GM19328 (cell line): ENCODE data around the gene HPSE.

Source experiments
- ATAC-seq: cut with Tn5 transposase; IDR thresholded peaks from one replicate; pipeline ENCODE4 v1.9.1; 2021; ENCODE audit warnings: mild to moderate bottlenecking, moderate library complexity; ENCODE audit not compliant: unreplicated experiment

Gene HPSE

DNA sequence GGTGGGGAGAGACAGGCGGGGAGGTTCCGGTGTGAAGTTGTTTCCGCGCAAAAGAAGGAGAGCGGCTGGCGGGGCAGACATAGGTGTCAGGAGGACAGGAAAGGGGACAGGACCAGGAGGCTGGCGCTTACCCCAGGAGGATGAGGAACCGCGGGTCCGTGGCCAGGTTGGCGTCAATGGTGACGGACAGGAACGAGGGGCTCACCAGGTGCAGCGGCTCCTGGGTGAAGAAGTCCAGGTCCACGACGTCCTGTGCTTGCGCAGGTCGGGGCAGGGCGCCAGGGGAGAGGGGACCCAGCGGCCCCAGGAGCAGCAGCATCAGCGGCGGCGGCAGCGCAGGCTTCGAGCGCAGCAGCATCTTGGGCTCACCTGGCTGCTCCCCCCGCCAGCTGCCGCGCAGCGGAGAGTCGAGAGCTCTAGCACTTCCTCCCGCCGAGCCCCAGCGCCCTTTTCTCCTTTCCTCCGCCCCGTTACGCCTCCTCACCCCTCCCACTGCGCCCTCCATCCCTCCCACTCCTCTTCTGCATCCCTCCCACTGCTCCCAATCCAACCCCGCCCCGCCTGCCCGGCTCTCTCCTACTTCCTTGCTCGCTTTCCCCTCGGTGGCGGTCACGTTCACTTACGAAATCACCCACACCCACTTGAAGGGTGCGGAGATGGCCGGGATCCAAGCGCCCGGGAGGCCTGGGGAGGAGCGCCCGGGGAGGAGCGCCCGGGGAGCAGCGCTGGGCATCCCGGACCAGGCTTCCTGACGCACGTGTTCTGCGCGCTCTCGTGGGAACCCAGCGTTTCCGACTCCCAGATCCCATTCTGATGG lies at the start of gene HPSE:
TSS of gene HPSE (minus strand) at position 424 of the 817 bp plus-strand sequence. CDS start at position 358, 66 bp downstream.
- ATAC-seq, result peak; percentile 91

DNA sequence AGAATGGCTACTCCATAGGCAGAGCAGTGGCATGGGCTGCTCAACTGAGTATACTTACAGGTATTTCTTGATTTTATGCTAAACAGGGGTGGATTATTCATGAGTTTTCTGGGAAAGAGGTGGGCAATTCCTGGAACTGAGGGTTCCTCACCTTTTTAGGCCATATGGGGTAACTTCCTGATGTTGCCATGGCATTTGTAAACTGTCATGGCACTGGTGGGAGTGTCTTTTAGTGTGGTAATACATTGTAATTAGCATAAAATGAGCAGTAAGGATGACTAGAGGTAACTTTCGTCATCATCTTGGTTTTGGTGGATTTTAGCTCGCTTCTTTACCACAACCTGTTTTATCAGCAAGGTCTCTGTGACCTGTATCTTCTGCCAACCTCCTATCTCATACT lies 48.2 kb upstream of the HPSE start:
- no peak for ATAC-seq

DNA sequence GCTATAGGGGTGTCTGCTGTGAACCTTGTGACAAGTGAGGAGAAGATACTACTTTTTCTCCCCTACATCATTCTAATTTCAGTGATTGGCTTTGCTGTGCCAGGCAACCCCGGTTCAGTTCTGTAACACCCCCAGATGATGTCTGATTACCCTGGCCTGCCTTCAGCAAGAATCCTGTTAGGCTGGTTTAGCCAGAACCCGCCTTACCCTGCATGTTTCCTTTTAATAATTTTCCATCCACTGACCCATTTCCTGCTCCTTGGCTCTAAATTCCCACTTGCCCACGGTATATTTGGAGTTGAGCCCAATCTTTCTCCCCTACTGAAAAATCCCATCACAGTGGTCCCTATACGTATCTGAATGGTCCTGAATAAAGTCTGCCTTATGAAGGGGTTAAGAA lies 46.5 kb upstream of the HPSE start:
- no peak for ATAC-seq

DNA sequence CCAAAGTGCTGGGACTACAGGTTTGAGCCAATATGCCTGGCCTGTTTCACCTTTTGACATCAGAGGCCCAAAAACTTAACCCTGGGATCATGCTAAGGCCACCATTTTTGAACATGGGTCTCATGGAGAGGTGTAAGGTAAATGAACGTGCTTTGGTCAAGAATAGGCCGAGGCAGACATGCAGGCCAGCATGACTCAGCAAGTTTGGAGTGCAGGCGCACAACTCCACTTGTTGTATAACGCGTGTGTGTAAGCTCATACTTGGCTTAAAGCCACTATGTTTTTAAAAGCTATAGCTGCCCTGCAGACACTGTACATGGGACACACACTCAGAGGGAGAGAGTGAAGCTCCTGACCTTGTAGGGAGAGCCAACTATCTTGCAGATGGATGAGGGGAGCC lies 43.8 kb upstream of the HPSE start:
- no peak for ATAC-seq

DNA sequence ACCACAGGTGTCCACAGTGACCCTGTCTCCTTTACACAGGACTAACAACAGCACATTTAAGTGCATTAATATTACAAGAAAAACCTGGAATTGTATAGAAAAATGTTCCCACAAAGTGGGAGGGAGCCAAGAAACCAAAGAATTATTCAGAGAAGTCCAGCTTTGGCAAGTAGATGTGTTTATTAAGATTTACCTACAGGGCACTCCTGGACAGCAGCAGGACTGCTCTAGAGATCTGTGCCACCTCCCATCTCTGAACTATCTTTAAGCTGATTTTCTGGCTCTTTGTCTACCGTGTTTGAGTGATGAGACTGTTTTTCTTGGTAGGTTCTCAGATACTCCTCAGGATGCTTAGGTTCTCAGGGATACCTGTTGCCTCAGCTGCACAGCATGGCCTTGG lies 38.3 kb upstream of the HPSE start:
- ATAC-seq, result no peak

- ATAC-seq, result no peak
Measured at GRCh38 chr4:83371936-83372335, 37.3 kb upstream of the HPSE start.

DNA sequence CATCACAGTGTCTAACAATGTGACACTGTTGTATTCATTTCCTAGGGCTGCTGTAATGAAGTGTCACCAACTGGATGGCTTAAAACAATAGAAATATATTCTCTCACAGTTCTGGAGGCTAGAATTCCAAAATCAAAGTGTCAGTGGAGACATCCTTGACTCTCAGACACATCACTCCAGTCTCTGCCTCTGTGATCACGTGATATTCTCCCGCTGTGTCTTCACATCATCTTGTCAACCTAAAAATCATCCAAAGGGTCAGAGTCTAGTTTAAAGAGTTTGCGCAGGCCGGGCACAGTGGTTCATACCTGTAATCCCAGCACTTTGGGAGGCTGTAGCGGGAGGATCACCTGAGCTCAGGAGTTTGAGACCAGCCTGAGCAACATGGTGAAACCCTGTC lies 36.6 kb upstream of the HPSE start:
- ATAC-seq, result no peak

DNA sequence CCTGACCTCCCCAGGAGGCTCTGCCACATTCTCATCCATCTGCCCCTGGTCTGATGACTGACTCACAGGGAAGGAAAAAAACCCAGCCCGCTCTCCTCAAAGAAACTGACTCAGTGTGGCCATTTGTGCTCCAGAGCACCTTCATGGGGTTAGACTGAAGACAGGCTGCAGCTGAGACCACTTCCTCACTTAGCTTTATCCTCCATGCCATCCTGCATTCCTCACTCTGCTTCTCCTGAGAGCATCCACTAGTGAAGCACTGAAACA lies 35.9 kb upstream of the HPSE start:
- no peak for ATAC-seq

- no peak for ATAC-seq
Measured at GRCh38 chr4:83369831-83370639, 35.4 kb upstream of the HPSE start.

- no peak for ATAC-seq
Measured at GRCh38 chr4:83364312-83364711, 29.7 kb upstream of the HPSE start.

DNA sequence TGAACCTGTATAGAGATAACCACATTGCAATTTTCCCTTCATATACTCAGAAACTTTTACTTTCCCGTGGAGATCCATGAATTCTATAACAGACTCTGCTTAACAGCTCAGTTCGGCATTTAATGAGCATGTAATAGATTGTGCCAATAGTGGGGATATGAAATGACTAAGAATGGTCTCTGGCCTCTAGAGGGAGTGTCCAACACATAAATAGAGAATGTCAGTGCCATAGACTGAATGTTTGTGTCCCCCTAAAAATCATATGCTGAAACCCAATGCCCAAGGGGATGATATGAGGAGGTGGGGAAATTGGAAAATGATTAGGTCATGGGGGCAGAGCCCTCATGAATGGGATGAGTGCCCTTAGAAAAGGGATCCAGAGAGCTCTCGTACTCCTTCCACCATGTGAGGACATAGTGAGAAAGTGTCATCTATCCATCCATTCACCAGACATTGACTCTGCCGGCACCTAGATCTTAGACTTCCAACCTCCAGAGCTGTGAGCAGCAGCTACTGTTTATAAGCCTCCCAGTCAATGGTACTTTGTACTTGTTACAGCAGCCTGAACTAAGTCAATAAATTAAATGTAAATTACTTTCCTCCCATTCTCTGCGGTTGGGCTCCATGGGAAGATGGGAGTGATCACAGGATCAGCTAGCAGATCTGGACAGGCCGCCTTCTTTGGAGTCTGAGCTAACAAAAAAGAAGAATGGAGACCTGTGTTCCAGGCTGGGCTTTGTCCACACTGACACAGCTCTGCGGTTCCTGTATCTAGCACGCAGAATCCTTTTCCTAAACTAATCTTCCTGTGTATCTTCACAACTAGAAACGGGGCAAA lies 28.1 kb upstream of the HPSE start:
- ATAC-seq, result no peak

GRCh38 chr4:83361416-83362103 lies 26.9 kb upstream of the HPSE start:
- ATAC-seq, result no peak

DNA sequence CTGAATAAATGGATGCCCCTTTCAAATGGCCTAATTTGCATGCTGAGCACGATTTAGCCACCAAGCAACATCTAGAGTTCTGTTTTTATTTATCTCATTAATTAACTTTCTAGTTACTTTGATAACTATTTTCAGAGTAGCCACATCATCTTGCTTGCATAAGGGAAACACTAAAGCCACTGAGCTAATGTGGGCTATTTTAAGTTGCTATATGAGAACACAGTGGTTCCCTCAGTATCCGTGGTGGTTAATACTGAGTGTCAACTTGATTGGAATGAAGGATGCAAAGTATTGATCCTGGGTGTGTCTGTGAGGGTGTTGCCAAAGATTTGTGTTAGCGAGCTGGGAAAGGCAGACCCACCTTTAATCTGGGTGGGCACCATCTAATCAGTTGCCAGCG lies 25.4 kb upstream of the HPSE start:
- no peak for ATAC-seq

GRCh38 chr4:83358410-83358809 lies 23.8 kb upstream of the HPSE start:
- no peak for ATAC-seq

- no peak for ATAC-seq
Measured at GRCh38 chr4:83356899-83357661, 22.4 kb upstream of the HPSE start.

DNA sequence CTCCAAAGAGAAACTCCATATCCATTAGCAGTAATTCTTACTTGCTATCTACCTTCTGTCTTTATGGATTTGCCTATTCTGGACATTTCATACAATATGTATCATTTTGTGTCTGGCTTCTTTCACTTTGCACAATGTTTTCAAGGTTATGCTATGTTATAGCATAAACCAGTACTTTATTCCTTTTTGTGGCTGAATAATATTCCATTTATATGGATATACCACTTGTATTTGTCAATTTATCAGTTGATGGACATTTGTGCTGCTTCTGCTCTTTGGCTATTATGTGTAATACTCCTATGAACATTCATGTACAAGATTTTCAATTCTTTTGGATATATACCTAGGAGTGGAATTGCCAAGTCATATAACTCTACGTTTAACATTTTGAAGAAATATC lies 18.9 kb upstream of the HPSE start:
- no peak for ATAC-seq

DNA sequence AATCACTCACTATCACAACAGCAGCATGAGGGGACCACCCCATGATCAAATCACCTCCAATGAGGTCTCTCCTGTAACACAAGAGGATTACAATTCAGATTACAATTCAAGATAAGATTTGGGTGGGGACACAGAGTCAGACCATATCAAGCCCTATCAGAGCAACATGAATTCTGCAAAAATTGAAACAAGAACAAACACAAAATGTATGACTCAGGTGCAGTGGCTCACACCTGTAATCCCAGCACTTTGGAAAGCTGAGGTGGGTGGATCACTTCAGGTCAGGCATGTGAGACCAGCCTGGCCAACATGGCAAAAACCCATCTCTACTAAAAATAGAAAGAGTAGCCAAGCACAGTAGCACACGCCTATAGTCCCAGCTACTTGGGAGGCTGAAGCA lies 13.4 kb upstream of the HPSE start:
- no peak for ATAC-seq

GRCh38 chr4:83342476-83342875 lies 7.8 kb upstream of the HPSE start:
- ATAC-seq, result no peak

GRCh38 chr4:83340692-83341343 lies 6.2 kb upstream of the HPSE start:
- ATAC-seq, result peak; percentile 77

DNA sequence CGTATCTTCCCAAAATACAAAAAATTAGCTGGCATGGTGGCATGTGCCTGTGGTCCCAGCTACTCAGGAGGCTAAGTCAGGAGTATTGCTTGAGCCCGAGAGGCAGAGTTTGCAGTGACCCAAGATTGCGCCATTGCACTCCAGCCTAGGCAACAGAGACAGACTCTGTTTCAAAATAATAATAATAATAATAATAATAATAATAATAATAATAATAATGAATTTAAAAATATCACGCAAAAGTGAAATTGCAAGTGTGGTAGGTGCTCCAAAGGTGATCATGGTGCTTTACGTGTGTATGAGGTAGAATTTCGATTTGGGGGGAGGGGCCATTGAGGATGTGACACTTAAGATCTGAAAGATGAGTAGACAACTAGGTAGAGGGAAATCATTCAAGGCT lies 4.9 kb upstream of the HPSE start:
- no peak for ATAC-seq
